Measurements from ENCODE around the gene FOSL2.
A peak's percentile ranks its signal among the peaks of the same experiment; 100 is the strongest.

Gene FOSL2

DNA sequence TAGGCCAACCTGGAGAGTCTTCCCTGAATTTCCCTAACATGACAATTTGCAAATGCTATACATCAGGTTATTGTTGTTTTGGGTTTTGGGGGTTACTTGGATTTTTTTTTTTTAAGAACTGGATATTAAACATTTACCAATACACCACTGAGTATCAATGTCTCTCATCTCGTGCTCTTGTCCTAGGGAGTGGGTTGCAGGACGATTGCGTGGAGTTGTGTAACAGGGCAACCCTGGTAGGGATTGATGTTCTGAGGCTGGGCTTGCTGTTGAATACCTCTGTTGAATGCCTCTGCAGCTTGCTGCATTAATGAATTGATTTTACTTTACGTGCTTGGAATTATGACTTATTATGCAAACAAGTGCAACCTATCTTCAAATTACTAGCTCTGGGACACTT lies 18.8 kb upstream of the FOSL2 start:
- no peaks in the 10 kb centered on the region for H3K9me2 ChIP-seq (replicated peaks; ENCODE audit: low read depth, low read length)
- peaks cover 3% of the 10 kb centered on the region; the same call in 1 of the 2 replicates for H3F3A ChIP-seq (ENCODE audit: low read depth)
- no peaks in the 10 kb centered on the region for H3K36me3 ChIP-seq (ENCODE audit: insufficient read depth, low read length)
- H4K20me1 ChIP-seq (ENCODE audit: insufficient read depth, low read length, poor library complexity, severe bottlenecking), result no peaks in the 10 kb centered on the region
- H3K4me2 ChIP-seq (ENCODE audit: low read depth, low read length, poor library complexity, severe bottlenecking), result no peak overlapping the region
- H2AFZ ChIP-seq (ENCODE audit: low read length), result no peak overlapping the region
- no peaks in the 10 kb centered on the region for H3K27me3 ChIP-seq (ENCODE audit: insufficient read depth, low read length, poor library complexity, severe bottlenecking)
- no peak for TF ChIP-seq EZH2phosphoT487 (IDR thresholded peaks at IDR 0.05; ENCODE audit: borderline replicate concordance)
- H3K4me1 ChIP-seq (ENCODE audit: insufficient read depth, low read length, poor library complexity, severe bottlenecking), result peaks cover 85% of the 10 kb centered on the region
- no peaks in the 10 kb centered on the region for H3K9me3 ChIP-seq (ENCODE audit: insufficient read depth, low read depth, low read length)
- H3K4me3 ChIP-seq (ENCODE audit: low read length, poor library complexity, severe bottlenecking), result no peak overlapping the region
- no peak overlapping the region for H3K9ac ChIP-seq (ENCODE audit: low read depth, low read length, poor library complexity, severe bottlenecking)
- no peaks in the 10 kb centered on the region for H3K79me2 ChIP-seq (ENCODE audit: insufficient read depth, low read length)

DNA sequence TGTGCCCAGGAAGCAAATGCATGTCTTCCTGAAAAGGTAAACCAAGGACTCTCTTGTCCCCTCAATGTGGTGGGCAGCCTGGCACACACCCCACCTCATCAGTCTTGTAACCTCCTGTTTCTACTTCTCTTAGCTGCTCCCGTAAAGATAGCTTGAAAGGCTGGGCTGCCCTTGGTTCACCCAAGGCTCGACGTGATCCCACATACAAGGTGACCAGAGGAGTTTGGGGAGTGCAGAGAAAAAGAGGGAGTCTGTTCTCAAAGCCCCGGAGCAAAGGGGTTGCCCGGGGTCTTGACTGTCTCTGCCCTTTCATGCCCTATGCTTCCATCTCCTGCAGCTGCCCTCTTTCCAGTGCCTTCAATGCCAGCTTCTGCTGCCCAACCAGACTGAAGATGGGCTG lies 18.3 kb upstream of the FOSL2 start:
- Histone ChIP-seq H4K20me1 (ENCODE audit: insufficient read depth, low read length, poor library complexity, severe bottlenecking) (no peaks in the 10 kb centered on the region), H3K79me2 (ENCODE audit: insufficient read depth, low read length) (no peaks in the 10 kb centered on the region), H3K9me2 (replicated peaks; ENCODE audit: low read depth, low read length) (no peaks in the 10 kb centered on the region), H3K4me2 (ENCODE audit: low read depth, low read length, poor library complexity, severe bottlenecking) (no peak overlapping the region), H3K9ac (ENCODE audit: low read depth, low read length, poor library complexity, severe bottlenecking) (no peak overlapping the region), H3K4me3 (ENCODE audit: low read length, poor library complexity, severe bottlenecking) (no peak overlapping the region), H3F3A (ENCODE audit: low read depth) (peaks cover 3% of the 10 kb centered on the region; the same call in 1 of the 2 replicates), H3K36me3 (ENCODE audit: insufficient read depth, low read length) (no peaks in the 10 kb centered on the region), H2AFZ (ENCODE audit: low read length) (no peak overlapping the region), H3K27me3 (ENCODE audit: insufficient read depth, low read length, poor library complexity, severe bottlenecking) (no peaks in the 10 kb centered on the region), H3K4me1 (ENCODE audit: insufficient read depth, low read length, poor library complexity, severe bottlenecking) (peaks cover 85% of the 10 kb centered on the region), H3K9me3 (ENCODE audit: insufficient read depth, low read depth, low read length) (no peaks in the 10 kb centered on the region)
- no peak for TF ChIP-seq EZH2phosphoT487 (IDR thresholded peaks at IDR 0.05; ENCODE audit: borderline replicate concordance)
- TF ChIP-seq, protein P1, sequence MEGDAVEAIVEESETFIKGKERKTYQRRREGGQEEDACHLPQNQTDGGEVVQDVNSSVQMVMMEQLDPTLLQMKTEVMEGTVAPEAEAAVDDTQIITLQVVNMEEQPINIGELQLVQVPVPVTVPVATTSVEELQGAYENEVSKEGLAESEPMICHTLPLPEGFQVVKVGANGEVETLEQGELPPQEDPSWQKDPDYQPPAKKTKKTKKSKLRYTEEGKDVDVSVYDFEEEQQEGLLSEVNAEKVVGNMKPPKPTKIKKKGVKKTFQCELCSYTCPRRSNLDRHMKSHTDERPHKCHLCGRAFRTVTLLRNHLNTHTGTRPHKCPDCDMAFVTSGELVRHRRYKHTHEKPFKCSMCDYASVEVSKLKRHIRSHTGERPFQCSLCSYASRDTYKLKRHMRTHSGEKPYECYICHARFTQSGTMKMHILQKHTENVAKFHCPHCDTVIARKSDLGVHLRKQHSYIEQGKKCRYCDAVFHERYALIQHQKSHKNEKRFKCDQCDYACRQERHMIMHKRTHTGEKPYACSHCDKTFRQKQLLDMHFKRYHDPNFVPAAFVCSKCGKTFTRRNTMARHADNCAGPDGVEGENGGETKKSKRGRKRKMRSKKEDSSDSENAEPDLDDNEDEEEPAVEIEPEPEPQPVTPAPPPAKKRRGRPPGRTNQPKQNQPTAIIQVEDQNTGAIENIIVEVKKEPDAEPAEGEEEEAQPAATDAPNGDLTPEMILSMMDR (conservative IDR thresholded peaks at IDR 0.05; ENCODE audit: low read length), result no peak

DNA sequence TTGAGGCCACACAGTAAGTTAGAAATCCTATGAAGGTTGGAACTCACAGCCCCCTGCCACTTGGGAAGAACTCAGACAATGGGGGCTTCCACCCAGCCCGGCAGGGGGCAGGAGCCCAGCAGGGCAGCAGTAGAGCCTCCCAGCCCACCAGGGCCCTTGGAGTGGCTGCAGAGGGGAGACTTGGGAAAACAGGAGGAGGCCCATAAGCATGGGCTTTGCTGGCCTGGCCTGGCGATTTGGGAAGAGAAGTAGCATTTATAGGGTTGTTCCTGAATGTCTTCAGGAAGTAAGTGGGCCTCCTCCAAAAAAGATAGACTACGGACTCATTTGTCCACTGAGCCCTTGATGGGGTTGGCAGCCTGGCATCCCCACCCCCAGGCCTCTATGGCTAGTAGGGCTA lies 17.4 kb upstream of the FOSL2 start:
- Histone ChIP-seq H3K27me3 (ENCODE audit: insufficient read depth, low read length, poor library complexity, severe bottlenecking) (no peaks in the 10 kb centered on the region), H3K9me3 (ENCODE audit: insufficient read depth, low read depth, low read length) (no peaks in the 10 kb centered on the region), H4K20me1 (ENCODE audit: insufficient read depth, low read length, poor library complexity, severe bottlenecking) (no peaks in the 10 kb centered on the region), H3K36me3 (ENCODE audit: insufficient read depth, low read length) (no peaks in the 10 kb centered on the region), H3K9ac (ENCODE audit: low read depth, low read length, poor library complexity, severe bottlenecking) (peak overlapping the region; percentile 18), H2AFZ (ENCODE audit: low read length) (no peak overlapping the region), H3K4me1 (ENCODE audit: insufficient read depth, low read length, poor library complexity, severe bottlenecking) (peaks cover 86% of the 10 kb centered on the region), H3K4me2 (ENCODE audit: low read depth, low read length, poor library complexity, severe bottlenecking) (no peak overlapping the region), H3K79me2 (ENCODE audit: insufficient read depth, low read length) (no peaks in the 10 kb centered on the region), H3K4me3 (ENCODE audit: low read length, poor library complexity, severe bottlenecking) (no peak overlapping the region), H3K9me2 (replicated peaks; ENCODE audit: low read depth, low read length) (no peaks in the 10 kb centered on the region), H3F3A (ENCODE audit: low read depth) (peaks cover 3% of the 10 kb centered on the region; the same call in 1 of the 2 replicates)
- no peak for TF ChIP-seq EZH2phosphoT487 (IDR thresholded peaks at IDR 0.05; ENCODE audit: borderline replicate concordance)
- TF ChIP-seq, protein P1 (conservative IDR thresholded peaks at IDR 0.05; ENCODE audit: low read length), result no peak

Data from Loucy (cell line).